AG04449 (cell line): ENCODE results near the gene ENTHD1.

Experiments used
- CTCF ChIA-PET: fragments of 350-600 bp; formaldehyde crosslinking; extraction: SDS; loops from one replicate; lab custom pipeline; 2021; ENCODE audit warnings: antibody characterized with exemption; lab: Yijun Ruan, JAX
- POLR2A ChIA-PET: fragments of 400-600, 350-600 bp; formaldehyde crosslinking; extraction: SDS; loops from one replicate; lab custom pipeline; 2020; ENCODE audit warnings: antibody characterized with exemption, inconsistent platforms; lab: Yijun Ruan, JAX
- DNase-seq: peaks from one replicate; pipeline ENCODE4 v3.0.0-alpha.2; 2010; ENCODE audit warnings: low read depth, low spot score
- H3K4me3 ChIP-seq: 2 replicates; pipeline ENCODE4 v1.5.1; 2011; ENCODE audit warnings: low read depth, mild to moderate bottlenecking, control low read depth, low read length
- CTCF ChIP-seq: IDR thresholded peaks from one replicate; pipeline ENCODE4 v1.5.1; 2011; ENCODE audit warnings: mild to moderate bottlenecking, moderate library complexity, low read length, control low read depth, inconsistent platforms; ENCODE audit not compliant: insufficient read depth; ENCODE audit errors: missing control alignments

The ENTHD1 gene

GRCh38 chr22:39932918-39933649, 39.5 kb upstream of the ENTHD1 start:
- ChIA-PET POLR2A (no interaction called here), CTCF (interaction anchor here (1.0 to 2.1 kb wide), 6 partner anchors 8 to 403 kb away, joined by 3 to 23 read pairs (median 4); no protein-coding TSS in a partner anchor)

GRCh38 chr22:39932166-39932565, 38.6 kb upstream of the ENTHD1 start:
- DNase-seq, result no peak
- no peak overlapping the region for H3K4me3 ChIP-seq
- ChIA-PET CTCF (interaction anchor here (1.8 to 2.1 kb wide), 2 partner anchors 10 to 92 kb away, joined by 5 to 23 read pairs; no protein-coding TSS in a partner anchor), POLR2A (interaction anchor here (0.7 kb wide), 1 partner anchor 407 kb away, joined by 3 read pairs; no protein-coding TSS in a partner anchor)
- no peak for TF ChIP-seq CTCF

More at GRCh38 chr22:39932918-39933649, 39.5 kb upstream of the ENTHD1 start:
- TF ChIP-seq CTCF, result peak; percentile 46
- H3K4me3 ChIP-seq, result no peak overlapping the region
- no peak for DNase-seq

- DNase-seq, result no peak
- no peak overlapping the region for H3K4me3 ChIP-seq
- CTCF ChIA-PET, result no interaction called here
- POLR2A ChIA-PET, result no interaction called here
- TF ChIP-seq CTCF, result no peak
Measured at GRCh38 chr22:39931251-39931650, 37.7 kb upstream of the ENTHD1 start.

GRCh38 chr22:39928536-39929520, 35.3 kb upstream of the ENTHD1 start:
- CTCF ChIA-PET, result interaction anchor here (1.0 to 1.2 kb wide), 2 partner anchors 8 to 14 kb away, joined by 4 read pairs; no protein-coding TSS in a partner anchor
- no peak for TF ChIP-seq CTCF
- POLR2A ChIA-PET, result no interaction called here
- no peak for DNase-seq
- H3K4me3 ChIP-seq, result no peak overlapping the region

- CTCF ChIA-PET, result interaction anchor here (0.8 kb wide), 1 partner anchor 10 kb away, joined by 3 read pairs; no protein-coding TSS in a partner anchor
- no peak for DNase-seq
Measured at GRCh38 chr22:39927544-39927943, 34.0 kb upstream of the ENTHD1 start.

More at GRCh38 chr22:39927544-39927943, 34.0 kb upstream of the ENTHD1 start:
- TF ChIP-seq CTCF, result no peak
- POLR2A ChIA-PET, result no interaction called here
- H3K4me3 ChIP-seq, result no peak overlapping the region
